A549 treated with ZK216348 at 1 μM for 4 hours (cell line): ENCODE measurements around the gene EN1. TPM values are rescaled to one million over a fixed set of nuclear protein-coding genes. Genes with fewer than 3 reads are reported as not detected.

Source experiments
- total RNA-seq: library from RNA; stranded (reverse); fragments of 200-300 nt; extraction: Qiagen RNA extraction; gene quantifications from 5 replicates; pipeline ENCODE4 v1.2.3, GENCODE V29; 2022; ENCODE audit warnings: low read depth

Gene EN1
- 0.89 to 1.4 TPM (median 1.0 TPM) in 5 replicates for total RNA-seq

GRCh38 chr2:118846953-118847761, at the start of gene EN1:
Gene EN1 (minus strand): TSS chr2:118847648. CDS start chr2:118847167, 481 bp downstream.

Other genes with a start within 250 kb of the EN1 start
- gene MARCO, start 94.5 kb upstream of the EN1 start, total RNA-seq = 0.14 TPM in 1 of 5 replicates, not detected in the others